Measurements from ENCODE around the gene TMEM108.

- TF ChIP-seq CTCF (IDR thresholded peaks at IDR 0.05) (no peak), POLR2A (IDR thresholded peaks at IDR 0.05) (no peak)
Observed at GRCh38 chr3:133050891-133051290, 12.7 kb downstream of the TMEM108 start.

Data from lower leg skin (tissue), 3 donors.